Measurements from ENCODE around the gene ZNF565.
"Not testable (repeated sequence)": the region's sequence is repeated elsewhere in the genome, so short reads cannot be mapped to it uniquely, and the experiment has no call there.

The ZNF565 gene

GRCh38 chr19:36198119-36198518 lies 16.3 kb downstream of the ZNF565 start:
- DNase-seq (ENCODE audit: low spot score), result no peak
- TF ChIP-seq CTCF (IDR thresholded peaks at IDR 0.05; ENCODE audit: extremely low read depth, insufficient read depth, missing control alignments), result no peak
- in situ Hi-C loops (cut with MboI; ENCODE audit: low pct_unique_long_range_greater_than_20kb, low sequenced_read_pairs, unreplicated experiment), result no loop called here

- no peak for TF ChIP-seq CTCF (IDR thresholded peaks at IDR 0.05; ENCODE audit: extremely low read depth, insufficient read depth, missing control alignments)
- in situ Hi-C loops (cut with MboI; ENCODE audit: low pct_unique_long_range_greater_than_20kb, low sequenced_read_pairs, unreplicated experiment), result no loop called here
- no peak for DNase-seq (ENCODE audit: low spot score)
These were observed 18.2 kb downstream of the ZNF565 start for GRCh38 chr19:36196249-36196648.

- DNase-seq (ENCODE audit: low spot score); in situ Hi-C loops (cut with MboI; ENCODE audit: low pct_unique_long_range_greater_than_20kb, low sequenced_read_pairs, unreplicated experiment): not testable (repeated sequence)
These were observed 27.7 kb downstream of the ZNF565 start for GRCh38 chr19:36186722-36187121.

- in situ Hi-C loops (cut with MboI; ENCODE audit: low pct_unique_long_range_greater_than_20kb, low sequenced_read_pairs, unreplicated experiment), result no loop called here
- no peak for TF ChIP-seq CTCF (IDR thresholded peaks at IDR 0.05; ENCODE audit: extremely low read depth, insufficient read depth, missing control alignments)
- no peak for DNase-seq (ENCODE audit: low spot score)
These were observed 31.2 kb downstream of the ZNF565 start for GRCh38 chr19:36183245-36183628.

- no peak for TF ChIP-seq CTCF (IDR thresholded peaks at IDR 0.05; ENCODE audit: extremely low read depth, insufficient read depth, missing control alignments)
- DNase-seq (ENCODE audit: low spot score), result no peak
- in situ Hi-C loops (cut with MboI; ENCODE audit: low pct_unique_long_range_greater_than_20kb, low sequenced_read_pairs, unreplicated experiment), result no loop called here
These were observed 31.7 kb downstream of the ZNF565 start for GRCh38 chr19:36182612-36183244.

- not testable (repeated sequence) for DNase-seq (ENCODE audit: low spot score)
- in situ Hi-C loops (cut with MboI; ENCODE audit: low pct_unique_long_range_greater_than_20kb, low sequenced_read_pairs, unreplicated experiment), result loop anchor here (10.0 kb wide), 1 partner anchor 54 kb away; no protein-coding TSS in a partner anchor
These were observed 35.4 kb downstream of the ZNF565 start for GRCh38 chr19:36179077-36179476.

- DNase-seq (ENCODE audit: low spot score), result not testable (repeated sequence)
These were observed 40.6 kb downstream of the ZNF565 start for GRCh38 chr19:36173846-36174245.

GRCh38 chr19:36172852-36173251 lies 41.6 kb downstream of the ZNF565 start:
- no peak for DNase-seq (ENCODE audit: low spot score)
- in situ Hi-C loops (cut with MboI; ENCODE audit: low pct_unique_long_range_greater_than_20kb, low sequenced_read_pairs, unreplicated experiment), result loop anchor here (10.0 kb wide), 1 partner anchor 48 kb away; no protein-coding TSS in a partner anchor
- TF ChIP-seq CTCF (IDR thresholded peaks at IDR 0.05; ENCODE audit: extremely low read depth, insufficient read depth, missing control alignments), result no peak

More at GRCh38 chr19:36173846-36174245, 40.6 kb downstream of the ZNF565 start:
- in situ Hi-C loops (cut with MboI; ENCODE audit: low pct_unique_long_range_greater_than_20kb, low sequenced_read_pairs, unreplicated experiment), result loop anchor here (10.0 kb wide), 1 partner anchor 49 kb away; no protein-coding TSS in a partner anchor
